Tongue (tissue), 2 donors: ENCODE measurements around the gene TMCC1. TPM values are rescaled to one million over a fixed set of nuclear protein-coding genes. Genes with fewer than 3 reads are reported as not detected.
"Not testable (repeated sequence)": the region's sequence is repeated elsewhere in the genome, so short reads cannot be mapped to it uniquely, and the experiment has no call there.

ENCODE experiments used
- DNase-seq: peaks from one replicate; pipeline ENCODE4 v3.0.0-alpha.2; 2015
- total RNA-seq: library from RNA; depleted of rRNA; stranded (reverse); fragments of >200 nt; gene quantifications from one replicate; pipeline ENCODE4 v1.2.3, GENCODE V29; 2014

Gene TMCC1
- total RNA-seq, 1 donor from 2014 or later, result 49.1 TPM

DNA sequence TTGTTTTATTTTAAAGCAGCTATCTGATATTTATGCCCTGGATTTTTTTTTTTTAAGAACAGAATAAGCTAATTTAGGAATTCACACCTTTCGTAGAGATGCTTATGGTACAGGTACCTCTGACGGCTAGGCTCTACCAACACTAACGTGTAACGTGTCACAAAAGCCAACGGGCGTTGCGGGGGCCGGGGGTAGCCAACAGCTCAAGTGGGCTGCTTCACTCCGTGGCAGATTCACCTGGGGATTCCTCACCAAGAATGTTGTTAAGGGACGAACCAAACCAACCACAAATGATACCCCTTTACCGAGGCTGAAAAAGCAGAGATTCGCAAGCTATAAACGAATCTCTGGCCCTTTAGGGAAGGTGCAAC lies 1.0 kb downstream of the TMCC1 start:
- no peak for DNase-seq

DNA sequence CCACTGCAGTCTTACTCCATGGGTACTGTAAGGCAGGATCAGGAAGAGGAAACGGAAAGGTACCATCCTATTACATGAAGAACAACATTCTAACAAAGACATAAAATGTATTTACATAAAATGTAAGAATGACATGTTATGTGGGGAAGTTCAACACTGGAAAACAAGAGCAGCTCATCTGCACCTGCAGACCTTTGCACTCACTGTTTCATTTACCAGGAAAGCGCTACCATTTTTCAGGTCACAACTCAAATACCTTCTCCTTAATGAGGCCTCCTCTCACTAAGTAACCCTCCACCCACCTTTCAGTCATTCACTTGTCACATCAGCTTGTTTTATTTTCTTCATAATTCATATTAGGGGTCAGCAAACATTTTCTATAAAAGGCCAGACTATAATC lies 2.6 kb downstream of the TMCC1 start:
- no peak for DNase-seq

DNA sequence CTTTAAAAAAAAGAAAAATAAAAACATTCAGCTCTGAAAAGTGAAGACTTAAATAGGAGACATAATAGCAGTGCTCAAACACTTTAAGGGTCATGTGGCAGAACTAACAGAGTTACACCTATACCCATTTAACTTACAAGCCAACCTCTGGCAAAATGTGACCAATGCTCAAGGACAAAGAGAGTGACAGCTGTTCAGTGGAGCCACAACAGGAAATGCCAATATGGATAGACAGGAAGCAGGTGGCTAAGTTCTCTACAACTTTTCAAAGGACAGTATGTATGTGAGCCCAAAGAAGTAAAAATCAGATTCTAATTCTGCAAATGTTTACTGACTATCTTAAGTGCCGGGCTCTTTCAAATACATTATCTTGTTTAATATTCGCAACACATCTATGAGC lies 3.4 kb downstream of the TMCC1 start:
- DNase-seq, result peak; percentile 61

DNA sequence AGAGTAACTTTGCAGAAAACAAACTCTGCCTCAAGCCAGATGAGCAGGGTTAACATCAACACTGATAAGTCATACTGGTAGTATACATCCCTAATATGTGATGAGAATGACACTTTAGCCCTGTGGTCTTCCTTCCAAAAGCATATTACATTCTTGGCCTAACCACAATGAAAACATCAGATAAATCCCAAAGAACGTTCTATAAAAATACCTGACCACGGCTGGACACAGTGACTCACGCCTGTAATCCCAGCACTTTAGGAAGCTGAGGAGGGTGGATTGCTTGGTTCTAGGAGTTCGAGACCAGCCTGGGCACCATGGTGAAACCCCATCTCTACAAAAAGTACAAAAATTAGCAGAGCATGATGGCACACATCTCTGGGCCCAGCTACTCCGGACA lies 4.7 kb downstream of the TMCC1 start:
- no peak for DNase-seq

DNA sequence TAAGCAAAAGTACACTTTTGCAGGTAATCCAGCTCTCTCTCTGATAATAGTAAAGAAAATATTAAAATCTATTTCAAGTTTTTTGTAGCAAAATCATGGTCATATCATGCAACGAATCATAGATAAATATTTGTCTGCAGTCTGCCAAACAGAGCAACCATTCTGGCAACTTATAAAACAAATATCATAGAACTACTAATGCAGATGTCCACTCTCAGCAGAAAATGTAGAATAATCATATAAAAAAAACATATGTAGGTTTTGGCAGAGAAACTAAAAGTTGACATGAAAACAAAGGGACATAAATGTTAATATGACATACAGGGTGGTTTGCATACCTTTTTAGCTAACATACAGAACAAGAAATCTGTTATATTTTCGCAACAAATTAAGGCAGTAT lies 12.2 kb downstream of the TMCC1 start:
- no peak for DNase-seq

DNA sequence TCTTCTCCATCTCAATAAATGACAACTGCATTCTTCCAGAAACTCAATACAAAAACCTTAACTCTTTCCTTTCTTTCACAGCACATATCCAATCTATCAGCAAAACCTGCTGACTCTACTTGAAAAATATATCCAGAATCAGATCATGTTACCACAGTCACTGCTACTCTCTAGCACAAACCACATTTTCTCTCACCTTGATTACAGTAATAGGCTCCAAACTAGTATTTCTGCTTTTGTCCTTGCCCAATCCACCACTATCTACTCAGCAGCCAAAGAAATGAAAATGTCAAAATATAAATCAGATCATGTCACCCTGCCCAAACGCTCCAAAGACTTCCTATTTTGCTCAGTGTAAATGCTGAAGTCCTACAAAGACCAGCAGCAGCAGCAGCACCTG lies 15.2 kb downstream of the TMCC1 start:
- DNase-seq, result no peak

DNA sequence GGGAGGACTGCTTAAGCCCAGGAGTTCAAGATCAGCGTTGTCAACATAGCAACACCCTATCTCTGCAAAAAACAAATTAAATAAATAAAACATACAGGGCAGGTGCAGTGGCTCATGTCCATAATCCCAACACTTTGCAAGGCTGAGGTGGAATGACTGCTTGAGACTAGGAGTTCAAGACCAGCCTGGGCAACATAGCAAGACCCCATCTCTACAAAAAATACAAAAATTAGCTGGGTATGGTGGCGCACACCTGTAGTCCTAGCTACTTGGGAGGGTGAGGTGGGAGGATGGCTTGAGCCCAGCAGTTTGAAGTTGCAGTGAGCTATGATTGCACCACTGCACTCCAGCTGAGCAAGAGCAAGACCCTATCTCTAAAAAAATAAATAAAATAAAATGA lies 19.0 kb downstream of the TMCC1 start:
- DNase-seq, result not testable (repeated sequence)

DNA sequence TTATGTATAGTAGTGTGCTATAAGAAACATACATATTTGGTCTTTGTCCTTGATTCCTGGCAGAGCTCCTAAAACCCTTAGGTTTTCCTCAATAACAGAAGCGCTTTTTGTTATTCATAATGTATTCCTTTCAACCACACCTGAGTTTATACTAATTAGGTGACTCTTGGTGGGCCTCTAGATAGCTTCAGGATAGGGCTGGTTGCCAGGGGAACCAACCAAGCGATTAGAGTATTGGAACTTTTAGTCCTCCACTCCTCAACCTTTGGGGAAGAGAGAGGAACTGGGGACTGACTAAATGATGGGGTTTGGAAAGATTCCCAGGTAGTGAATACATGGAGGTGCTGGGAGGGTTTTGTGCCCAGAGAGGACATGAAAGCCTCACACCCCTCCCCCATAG lies 24.6 kb downstream of the TMCC1 start:
- DNase-seq, result no peak

DNA sequence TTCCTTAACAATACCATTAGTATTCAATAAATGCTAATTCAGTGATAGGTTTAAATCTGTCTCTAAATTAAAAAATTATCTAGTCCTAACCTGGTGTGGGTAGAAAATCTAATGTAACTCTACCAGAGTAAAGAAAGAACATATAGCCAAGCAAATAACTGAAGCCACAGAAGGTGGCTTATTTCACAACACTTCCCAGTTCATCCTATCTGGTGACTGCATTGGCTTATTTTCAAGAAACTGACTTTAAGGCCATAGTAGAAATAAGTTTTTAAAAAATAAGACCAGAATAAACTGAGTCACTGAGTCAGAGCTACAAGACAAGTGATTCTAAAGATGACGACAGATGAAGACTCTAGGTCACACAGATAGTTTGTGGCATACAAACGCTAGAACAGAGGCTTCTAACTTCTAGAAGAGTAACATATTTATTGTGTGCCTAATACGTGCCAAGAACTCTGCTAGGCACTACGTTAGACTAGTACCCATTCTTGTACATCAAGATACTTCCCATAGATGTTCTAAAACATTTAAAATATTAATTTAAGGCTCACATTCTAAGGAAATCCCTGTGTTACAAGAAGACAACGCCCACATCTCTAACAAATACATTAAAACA lies 25.9 kb downstream of the TMCC1 start:
- DNase-seq, result no peak

DNA sequence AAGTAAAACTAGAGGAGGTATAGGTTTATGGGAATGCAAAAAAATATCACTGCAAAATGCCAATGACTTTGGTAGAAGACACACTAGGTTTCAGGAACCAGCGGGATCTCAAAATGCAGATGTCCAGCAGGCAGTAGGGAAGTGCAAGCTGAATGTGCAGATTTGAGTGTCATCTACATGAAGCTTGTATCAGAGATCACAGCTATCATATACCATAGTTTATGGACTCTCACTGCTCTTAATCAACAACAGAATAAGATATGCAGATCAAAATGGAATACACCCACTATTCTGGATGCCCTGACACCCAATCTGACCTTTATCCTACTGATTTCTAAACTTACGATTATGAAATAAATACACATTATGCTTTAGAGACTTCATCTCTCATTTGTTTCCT lies 27.7 kb downstream of the TMCC1 start:
- DNase-seq, result no peak

DNA sequence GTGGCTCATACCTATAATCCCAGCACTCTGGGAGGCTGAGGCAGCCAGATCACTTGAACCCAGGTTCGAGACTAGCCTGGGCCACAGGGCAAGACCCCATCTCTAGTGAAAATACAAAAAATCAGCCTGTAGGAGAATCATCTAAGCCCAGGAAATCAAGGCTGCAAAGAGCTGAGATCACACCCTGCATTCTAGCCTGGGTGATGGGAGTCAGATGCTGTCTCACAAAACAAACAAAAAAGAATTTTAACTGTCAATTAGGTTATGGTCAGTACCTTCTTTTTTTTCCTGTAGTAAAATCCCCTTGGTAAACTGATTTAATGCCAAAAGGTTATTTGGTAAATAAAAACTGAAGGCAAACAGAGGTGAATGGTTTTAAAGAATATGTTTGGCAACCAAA lies 29.0 kb downstream of the TMCC1 start:
- no peak for DNase-seq

DNA sequence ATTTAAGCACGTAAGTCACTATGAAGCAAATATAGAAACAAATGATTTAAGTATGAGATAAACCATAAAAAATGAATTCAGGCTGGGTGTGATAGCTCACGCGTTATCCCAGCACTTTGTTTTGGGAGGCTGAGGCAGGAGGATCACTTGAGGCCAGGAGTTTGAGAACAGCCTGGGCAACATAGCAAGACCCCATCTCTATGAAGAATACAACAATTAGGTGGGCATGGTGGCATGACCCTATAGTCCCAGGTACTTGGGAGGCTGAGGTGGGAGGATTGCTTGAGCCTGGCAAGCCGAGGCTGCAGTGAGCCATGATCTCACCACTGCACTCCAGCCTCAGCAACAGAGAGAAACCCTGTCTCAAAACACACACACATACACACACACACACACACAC lies 34.2 kb downstream of the TMCC1 start:
- DNase-seq, result no peak

DNA sequence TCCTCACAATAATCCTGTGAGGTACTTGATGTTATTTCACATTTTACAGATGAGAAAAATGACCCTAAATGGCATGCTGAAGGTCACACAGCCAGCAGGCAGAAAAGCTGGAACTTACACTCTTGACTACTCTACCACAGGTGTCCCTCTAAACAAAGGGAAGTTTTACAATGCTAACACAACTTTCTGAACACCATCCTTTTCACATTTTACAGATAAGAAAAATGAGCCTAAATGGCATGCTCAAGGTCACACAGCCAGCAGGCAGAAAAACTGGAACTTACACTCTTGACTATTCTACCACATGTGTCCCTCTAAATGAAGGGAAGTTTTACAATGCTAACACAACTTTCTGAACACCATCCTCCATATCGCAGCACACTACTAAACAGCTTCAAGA lies 35.6 kb downstream of the TMCC1 start:
- DNase-seq, result no peak

DNA sequence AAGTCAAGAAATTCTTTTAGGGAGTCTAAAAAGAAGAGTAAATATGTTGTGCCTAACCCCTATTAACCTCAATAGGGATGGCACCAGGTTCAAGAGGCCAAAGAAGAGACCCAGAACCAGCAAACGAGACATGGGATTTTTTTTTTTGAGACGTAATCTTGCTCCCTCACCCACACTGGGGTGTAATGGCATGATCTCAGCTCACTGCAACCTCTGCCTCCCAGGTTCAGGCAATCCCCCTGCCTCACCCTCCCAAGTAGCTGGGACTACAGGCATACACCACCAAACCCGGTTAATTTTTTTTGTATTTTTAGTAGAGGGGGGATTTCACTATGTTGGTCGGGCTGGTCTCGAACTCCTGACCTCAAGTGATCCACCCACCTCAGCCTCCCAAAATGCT lies 36.7 kb downstream of the TMCC1 start:
- not testable (repeated sequence) for DNase-seq

DNA sequence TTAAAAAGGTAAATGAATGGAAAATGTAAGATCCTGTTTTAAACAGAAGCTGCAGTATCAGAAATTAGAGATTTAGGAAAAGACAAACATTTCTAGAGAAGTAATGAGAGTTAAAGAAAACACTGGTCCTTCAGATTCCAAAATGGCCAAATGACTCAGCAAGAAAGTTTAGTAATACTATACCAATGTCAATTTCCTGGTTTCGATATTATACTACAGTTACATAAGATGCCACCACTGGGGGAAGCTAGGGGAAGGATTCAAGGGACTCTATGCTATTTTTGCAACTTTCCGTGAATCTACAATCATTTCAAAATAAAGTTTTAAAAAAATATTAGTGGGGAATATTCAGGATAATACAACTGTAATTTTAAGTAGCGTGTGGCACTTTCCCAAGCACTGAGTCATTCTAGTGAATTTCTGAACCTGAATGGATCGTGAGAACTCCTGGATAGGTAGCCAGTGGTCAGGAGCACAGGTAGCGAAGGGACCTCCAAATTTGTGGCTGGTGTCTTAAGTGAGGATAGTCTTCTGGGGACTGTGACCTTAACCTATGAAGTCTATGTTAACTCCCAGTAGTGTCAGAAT lies 37.6 kb downstream of the TMCC1 start:
- no peak for DNase-seq

DNA sequence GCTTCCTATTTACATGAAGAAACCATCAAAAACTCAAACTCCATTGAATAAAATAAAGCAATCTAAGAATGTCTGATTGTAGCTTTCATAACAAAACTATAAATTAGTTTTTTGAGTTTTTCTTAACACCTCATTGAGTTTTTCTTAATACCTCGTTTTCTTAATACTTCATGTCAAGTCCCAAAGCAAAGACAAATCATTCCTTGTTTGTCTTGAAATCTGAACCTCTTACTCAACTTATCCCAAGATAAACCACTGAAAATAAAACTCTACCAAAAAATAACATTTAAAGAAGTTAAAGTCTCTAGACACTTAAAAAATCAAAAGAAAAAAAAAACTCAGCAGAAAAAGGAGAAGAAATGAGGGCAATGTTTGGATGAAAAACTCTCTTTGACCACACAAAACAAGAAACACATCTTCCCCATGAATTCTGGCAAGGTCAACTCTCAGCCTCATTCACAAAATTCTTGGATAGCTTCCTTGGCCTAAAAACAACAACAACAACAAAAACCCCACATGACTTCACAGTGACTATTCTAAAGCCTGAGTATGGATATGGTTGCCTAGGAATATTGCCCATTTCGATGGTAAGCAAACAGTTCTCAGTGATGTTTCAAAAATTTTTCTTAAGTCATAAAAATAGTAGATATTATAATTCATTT lies 38.2 kb downstream of the TMCC1 start:
- no peak for DNase-seq

DNA sequence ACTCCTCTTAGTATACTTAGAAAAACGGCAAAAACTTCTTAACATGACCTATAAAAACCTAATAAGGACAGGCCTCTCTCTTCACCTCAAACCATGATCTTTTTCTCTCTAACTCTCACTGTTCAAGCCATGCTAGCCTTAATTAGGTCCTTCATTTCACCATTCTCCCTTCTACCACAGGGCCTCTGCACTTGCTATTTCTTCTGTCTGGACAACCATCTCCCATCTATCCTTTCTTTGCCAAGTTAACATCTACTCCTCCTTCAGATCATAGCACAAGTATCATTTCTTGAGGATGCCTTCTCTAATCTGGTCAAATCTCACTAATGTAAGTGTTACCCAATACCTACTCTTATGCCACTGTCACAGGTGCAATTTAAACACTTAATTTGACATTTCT lies 39.1 kb downstream of the TMCC1 start:
- DNase-seq, result no peak

DNA sequence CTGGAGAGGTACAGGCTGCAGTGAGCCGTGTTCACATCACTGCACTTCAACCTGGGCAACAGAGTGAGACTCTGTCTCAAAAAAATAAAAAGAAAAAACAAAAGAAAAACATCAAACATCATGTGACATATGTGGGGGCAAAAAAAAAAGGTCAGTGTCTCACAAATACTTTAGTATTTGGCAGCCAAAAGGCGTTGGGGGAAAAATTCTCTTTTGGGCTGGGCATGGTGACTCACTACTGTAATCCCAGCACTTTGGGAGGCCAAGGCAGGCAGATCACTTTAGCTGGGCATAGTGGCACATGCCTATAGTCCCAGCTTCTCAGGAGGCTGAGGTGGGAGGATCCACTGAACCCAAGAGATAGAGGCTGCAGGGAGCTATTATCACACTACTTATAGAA lies 47.6 kb downstream of the TMCC1 start:
- DNase-seq, result no peak

DNA sequence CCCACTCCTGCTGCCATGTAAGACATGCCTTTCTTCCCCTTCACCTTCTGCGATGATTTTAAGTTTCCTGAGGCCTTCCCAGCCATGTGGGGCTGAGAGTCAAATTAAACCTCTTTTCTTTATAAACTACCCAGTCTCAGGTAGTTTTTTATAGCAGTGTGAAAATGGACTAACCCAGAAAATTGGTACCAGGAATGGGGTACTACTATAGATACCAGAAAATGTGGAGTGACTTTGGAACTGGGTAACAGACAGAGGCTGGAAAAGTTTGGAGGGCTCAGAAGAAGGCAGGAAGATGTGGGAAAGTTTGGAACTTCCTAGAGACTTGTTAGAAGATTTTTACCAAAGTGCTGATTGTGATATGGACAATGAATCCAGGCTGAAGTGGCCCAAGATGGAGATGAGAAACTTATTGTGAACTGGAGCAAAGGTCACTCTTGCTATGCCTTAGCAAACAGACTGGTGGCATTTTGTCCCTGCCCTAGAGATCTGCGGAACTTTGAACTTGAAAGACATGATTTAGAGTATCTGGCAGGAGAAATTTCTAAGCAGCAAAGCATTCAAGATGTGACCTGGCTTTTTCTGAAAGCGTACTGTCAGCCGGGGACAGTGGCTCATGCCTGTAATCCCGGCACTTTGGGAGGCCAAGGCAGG lies 52.7 kb downstream of the TMCC1 start:
- no peak for DNase-seq

DNA sequence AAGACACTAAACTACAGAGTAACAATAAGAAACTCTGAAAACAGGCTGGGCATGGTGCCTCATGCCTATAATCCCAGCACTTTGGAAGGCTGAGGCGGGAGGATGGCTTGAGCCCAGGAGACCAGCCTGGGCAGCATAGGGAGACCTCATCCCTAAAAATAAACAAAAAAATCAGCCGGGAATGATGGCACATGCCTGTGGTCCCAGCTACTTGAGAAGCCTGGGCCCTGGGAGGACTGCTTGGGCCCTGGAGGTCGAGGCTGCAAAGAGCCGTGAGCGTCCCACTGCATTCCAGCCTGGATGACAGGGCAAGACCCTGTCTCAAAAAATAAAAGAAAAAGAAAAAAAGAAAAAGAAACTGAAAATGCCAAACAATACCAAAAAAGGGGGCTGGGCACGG lies 55.4 kb downstream of the TMCC1 start:
- DNase-seq, result no peak

DNA sequence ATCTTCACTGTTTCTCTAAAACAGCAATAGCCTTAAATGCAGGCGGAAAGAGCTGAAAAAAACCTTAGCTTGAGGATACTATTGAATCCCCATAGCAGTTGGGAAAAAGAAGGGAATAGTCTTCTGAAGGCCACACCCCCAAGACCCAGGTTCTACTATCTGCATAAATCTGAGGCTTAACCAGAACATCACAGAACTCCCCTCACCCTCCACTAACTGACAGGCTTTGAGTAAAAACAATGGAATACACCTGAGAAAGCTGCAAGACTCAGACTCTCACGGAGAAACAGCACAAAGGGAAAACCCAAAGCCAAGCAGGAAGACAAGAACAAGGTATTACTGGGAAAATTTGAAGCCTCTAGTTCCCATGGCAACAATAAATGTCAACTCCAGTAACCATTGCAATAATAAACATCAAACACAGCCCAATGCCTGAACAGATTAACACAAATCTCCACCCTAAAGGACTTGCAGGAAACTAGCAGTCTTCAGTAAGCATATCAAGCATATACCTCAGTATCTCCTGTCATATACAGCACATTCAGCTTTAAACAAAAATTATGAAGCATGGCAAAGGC lies 56.4 kb downstream of the TMCC1 start:
- peak; percentile 37 for DNase-seq

DNA sequence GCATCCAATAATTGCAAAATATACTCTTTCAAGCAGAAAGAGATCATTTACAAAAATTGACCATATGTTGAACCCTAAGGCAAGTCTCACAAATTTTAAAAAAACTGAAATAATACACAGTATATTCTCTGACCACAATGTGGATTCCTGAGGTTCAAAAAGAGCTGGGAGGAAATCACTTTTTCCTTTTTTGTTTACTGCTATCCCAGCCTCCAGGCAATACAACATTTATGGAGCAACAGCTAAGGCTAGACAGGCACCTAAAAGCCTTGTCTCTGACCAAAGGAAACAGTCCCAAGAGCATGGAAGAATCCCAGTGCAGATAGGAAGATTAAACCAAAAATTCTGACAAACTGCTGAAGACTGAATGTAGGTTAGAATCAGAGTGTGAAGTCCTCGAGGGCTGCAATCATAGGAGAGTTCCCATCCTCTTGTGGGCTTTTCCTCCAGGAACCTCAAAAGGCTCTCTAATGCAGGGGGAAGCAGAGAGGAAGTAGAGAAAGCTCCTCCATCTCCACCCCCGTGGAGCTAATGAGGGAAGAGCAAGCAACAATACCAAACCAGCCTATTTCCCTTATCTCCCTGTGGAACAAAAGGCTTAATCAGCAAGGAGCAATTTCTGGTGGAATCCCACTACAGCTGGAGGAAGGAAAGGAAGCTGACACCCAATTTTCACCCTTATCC lies 57.0 kb downstream of the TMCC1 start:
- DNase-seq, result no peak

DNA sequence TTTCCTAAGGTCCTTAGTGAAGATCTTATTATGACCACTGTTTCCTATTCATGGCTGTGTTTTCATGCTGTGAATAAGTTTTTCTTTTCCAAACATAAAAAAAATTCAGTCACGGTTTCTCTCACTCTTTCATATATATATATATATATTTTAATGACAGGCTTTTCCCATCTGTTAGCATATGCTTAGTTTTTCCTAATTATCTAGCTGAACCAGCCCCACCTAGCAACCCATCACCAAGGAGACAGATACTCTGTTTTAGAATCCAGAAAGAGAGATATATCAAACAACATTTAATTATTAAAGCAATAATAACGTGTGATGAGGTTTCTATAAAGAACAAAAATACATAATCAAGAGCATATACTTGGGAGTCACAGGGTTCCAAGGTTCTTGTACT lies 58.3 kb downstream of the TMCC1 start:
- no peak for DNase-seq
